CMK (cell line): ENCODE results near the gene SULT1C2.

Source experiments
- DNase-seq: peaks from one replicate; pipeline ENCODE4 v3.0.0-alpha.2; 2010; ENCODE audit warnings: low read depth

The SULT1C2 gene

DNA sequence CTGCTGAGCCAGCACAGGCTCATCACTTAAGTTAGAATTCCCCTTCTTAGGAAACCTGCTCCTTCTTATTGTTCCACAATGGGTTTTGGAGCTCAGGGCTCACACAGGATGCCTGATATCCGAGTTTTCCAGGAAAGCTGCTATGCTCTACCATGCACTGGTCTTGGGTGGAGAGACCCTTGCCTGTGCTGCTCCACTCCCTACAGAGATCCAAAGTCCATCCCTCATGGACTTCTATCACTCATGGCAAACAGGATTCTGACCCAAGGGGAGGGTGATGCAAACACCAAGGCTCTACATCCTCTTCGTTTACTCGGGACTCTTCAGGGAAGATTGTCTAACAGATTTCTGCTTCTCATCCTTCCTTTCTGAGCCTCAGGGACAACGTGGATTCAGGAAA lies 5.2 kb downstream of the SULT1C2 start:
- no peak for DNase-seq

DNA sequence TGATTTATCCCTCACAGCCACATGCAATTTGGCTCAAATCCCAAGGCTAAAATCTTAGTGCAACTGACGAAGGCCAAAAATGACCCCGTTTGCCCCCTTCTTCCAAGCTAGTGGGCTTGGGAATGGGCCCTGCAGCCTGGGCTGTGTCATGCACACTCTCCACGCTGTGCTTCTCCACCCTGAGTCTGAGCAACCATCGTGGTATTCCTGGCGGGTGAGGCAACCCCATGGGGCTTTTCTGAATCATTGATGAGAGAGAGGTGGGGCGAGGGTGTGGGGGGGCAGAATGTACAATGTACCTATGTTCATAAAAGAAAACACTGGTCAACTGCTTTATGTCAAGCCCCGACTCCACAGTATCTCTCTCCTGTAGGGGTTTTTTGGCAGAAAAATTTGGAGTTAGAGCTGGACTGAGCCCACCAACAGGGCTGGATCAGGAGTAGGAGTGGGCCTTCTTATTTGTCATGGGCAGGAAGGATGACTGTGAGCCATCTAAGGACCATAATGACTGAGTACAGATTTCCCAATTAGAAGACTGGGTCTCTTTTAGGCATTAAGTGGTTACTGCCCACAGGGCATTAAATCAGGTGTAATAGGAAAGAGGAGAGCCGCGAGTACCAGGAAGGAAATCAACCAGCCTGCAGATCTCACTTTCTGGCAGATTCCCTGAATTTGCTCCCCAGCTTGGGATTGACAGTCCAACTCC lies 8.9 kb downstream of the SULT1C2 start:
- DNase-seq: no peak

DNA sequence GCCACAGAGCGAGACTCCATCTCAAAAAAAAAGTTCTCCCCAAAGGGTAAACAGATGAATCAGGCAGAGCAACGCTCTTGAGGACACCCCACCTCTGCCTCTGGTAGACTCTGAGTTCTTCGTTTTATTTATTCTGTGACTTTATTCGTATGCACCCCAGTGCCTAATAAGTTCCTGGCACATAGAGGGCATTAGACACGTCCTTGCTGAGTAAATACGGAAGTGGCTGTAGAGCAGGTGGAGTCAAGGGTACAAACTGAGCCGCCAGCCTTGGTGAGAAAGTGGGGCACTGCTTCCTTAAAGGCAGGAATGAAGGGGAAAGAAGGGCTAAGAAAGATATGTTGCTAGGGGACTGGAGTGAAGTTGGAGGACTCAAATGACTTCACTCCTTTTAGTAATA lies 12.9 kb downstream of the SULT1C2 start:
- DNase-seq: no peak

DNA sequence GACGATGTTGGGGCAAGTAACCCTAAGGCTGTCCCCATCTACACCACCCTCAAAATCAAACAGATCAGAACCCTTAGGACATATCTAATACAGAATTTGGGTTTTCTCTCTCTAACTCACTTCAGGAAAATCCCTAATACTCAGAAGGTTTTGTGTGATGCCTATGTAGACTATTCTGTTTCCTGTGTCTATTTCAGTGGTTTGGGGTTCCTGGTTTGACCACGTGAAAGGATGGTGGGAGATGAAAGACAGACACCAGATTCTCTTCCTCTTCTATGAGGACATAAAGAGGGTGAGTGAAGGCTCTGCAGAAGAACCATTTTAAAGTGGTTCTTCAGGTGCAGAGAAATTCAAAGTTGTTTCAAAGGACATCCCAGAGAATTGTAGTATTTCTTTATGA lies 16.3 kb downstream of the SULT1C2 start:
- no peak for DNase-seq

DNA sequence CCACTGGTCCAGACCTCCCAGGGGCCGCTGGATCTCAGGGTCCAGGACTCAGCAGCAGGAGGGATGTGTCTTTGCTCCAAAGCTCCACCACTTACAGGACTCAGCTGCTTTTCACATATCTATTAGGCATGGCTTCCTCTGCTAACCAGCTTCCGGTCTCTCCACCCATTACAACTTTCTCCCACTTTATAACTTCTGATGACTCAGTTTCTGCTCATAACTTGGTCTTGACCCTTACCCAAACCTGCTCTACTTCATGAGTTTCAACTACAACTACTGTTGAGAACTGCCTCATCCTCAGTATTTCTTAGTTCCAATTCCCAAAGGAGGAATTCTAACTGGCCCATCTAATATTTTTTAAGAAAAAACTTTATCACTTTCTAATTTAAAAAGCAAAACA lies 17.2 kb downstream of the SULT1C2 start:
- DNase-seq: no peak

DNA sequence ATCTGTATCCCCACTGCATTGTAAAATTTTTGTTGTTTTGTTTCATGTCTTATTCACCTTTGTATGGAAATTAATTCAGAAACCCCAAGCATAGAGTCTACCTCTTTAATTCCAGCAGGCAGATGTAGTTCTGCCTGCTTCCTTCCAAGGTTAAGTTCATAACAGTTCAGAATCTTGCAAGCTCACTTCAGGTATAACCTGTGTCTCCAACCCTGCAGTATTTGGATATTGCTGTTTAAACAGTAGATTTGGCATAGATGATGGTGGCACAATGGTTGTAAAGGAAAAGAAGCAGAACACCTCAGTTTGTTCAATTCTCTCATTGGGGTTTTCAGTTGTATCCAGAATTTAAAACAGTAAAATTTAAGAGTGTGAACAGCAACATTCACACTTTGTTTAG lies 21.2 kb downstream of the SULT1C2 start:
- no peak for DNase-seq

DNA sequence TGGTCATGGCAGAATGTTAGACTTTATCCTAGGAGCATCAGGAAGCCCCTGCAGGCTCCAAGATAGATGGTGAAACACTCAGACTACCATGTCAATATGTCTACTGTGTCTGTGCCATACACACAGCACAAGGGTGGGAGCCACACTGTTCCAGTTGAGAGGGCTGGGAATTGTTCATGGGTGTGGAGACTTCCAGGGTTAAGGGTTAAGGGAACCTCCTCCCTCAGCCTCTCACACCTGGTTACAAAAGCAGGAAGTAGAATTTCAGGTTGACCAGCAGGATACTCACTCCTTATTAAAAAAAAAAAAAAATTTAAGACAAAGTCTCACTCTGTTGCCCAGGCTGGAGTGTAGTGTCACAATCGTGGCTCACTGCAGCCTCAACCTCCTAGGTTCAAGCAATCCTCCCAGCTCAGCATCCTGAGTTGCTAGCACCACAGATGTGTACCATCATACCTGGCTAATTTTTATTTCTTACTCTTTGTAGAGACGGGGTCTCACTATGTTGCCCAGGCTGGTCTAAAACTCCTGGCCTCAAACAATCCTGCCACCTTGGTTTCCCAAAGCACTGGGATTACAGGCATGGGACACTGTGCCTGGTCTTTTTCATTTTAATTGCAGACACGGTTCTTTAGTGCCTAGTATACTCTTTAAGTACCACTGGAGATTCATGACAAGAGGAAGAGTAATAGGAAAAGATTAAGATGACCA lies 26.0 kb downstream of the SULT1C2 start:
- no peak for DNase-seq

DNA sequence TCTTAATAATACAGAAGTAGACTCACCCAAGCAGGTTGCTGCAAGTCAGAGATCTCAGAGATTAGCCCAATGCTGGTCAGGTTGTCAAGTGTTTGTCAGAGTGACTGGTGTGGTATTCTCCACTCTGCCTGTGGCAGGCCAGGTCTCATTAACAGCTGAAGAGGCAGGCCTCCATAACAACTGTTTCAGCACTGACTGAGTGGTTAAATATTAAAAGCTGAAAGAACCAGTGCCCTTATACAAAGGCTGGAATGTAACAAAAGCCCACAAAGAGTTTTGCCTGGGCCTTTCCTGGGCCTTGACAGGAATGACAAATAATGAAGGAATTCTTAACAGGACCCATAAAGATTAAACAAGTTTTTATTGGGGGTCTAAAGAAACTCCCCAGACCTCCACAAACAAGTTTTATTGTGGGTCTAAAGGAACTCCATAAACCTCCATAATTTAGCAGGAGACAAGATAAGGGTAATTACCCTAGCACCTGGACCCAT lies 26.8 kb downstream of the SULT1C2 start:
- DNase-seq: no peak

DNA sequence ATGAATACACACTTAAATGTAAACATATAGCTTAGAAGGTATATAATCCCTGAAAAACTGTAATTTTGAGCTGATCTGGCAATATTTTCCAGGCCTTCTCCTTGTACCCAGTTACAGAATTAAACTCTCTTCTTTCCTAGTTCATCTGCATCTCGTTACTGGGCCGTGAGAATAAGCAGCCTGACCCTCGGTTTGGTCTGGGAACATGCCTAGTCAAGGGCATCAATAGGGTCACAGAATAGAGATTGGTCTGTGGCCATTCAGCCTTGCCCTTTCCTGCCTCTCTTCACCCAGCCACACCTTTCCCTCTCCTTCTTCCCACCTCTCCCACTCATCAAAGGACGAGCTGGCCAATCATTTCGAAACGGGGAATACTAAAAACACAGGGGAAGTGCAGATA lies 27.3 kb downstream of the SULT1C2 start:
- no peak for DNase-seq

DNA sequence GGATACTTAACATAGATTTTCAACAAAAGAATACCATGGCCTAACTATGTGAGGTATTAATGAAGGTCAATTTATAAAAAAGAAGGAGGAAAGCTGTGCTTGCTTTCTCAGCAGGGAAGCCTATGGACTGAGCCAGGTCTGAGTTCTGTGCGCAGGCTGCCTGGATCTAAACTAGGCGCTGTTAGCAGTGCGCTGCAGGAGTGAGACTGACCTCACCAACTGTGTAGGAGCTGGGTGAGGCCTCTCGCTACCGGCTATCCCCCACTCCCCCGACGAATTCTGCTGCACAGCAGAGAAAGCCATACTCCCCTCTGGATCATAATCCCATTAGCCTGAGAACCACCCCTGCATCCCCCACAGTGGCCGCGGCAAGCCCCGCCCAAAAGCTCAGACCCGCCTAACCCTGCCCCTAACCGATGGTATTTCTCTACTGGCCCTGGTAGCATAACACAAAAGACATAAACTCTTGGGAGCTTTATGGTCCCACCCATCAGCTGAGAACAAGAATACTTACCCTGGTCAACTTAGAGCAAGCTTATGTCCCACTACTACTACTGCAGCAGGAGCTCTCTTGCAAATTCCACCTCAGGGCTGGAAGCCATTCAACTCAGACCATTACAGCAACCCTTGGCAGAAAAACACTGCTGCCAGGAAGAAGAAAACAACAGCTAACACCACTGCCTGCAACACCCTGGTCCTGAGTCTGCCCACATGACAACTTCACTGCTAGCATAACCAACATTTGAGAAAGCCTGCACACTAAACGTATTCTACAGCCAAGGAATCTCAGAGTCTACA lies 28.0 kb downstream of the SULT1C2 start:
- DNase-seq: no peak

DNA sequence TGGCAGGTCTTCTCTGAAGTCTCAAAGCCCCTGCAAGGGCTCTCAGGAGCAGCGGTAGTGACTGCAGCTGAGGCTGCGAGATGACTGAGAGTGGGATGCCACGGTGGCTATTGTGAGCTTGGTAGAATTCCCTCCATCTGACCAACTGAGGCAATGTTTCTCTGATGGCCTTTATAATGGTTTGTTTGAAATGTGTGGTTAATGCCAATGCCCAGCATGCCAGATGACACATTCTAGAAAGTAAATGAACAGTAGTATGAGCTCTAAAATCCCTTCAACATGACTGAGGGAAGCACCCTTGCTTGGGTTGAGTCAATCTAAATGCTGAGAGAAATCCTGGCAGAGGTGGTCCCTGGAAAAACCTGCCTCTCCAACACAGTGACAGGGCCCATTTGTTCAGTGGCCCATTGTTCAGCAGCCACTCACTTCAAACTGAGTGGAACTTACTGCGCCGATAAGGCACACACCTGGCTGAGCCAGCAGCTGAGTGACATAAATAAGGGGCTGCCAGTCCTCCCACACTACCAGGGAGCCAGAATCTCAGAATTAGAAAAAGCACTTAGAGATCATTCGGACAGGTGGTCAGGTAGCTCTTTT lies 31.7 kb downstream of the SULT1C2 start:
- DNase-seq: no peak

DNA sequence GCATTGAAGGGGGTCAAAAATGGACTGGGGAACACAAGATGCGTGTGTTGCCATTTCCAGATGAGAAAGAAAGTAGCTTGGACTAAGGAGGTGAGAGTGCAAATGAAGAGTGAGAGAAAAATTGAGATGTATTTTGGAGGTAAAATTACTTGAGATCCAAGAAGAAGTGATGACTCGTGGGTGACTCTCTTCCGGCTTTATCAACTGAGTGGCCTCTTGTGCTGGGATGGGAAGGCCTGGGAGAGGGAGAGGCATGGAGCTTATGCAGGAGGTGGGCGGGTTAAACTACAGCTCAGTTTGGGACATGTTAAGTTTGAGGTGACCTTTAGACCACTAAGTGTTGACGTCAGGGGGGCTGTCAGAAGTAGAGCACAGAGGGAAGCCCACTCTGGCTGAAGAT lies 34.9 kb downstream of the SULT1C2 start:
- DNase-seq: no peak

DNA sequence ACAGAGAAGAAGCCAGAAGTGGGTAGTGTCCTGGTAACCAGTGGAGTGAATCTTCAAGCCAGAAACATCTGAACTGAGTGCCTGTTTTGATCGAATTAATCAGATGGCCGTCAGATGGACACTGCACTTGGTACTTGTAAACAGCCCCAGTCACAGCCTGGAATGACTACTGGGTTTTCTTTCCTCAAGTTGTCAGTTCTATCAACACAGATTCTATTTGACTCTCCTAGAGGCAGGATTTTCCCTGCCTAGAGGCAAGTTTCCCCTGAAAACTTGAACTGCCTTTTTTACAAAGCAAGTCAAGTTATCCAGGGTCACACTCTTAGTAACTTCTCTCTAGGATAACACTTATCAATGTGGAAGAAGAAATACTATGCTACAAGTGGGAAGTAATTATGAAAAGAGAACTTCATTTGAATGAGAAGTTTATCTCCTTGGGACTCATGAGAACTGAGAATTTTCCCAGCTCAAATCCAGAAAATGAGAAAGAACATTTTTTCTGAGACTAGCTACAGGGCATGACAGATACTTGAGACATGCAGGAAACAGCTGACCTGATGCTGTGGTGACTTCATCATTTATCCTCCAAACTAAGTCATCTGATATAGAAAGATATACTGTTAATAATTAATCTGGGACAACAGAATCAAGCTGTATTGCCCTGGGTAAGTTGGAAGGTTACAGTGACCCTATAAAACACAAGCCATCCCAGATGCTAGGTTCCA lies 36.0 kb downstream of the SULT1C2 start:
- DNase-seq: no peak

DNA sequence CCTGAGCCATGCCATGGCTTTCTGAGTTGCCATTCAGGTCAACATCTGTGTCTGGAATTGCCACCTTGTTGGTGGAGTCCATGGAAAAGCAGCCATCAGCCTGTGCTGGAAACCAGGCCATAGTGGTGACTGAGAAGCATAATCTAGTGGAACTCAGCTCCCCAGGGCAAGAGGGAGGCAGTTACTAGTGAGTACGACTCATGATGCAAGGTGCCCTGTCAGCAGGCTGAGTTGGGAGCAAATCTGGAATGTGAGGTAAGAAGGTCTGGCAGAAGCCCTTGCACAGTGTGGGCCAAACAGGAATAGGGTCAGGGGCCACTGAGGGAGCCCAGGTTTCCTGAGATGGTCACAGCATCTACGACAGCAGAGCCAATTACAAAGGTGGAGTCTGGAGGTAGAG lies 37.1 kb downstream of the SULT1C2 start:
- DNase-seq: no peak

DNA sequence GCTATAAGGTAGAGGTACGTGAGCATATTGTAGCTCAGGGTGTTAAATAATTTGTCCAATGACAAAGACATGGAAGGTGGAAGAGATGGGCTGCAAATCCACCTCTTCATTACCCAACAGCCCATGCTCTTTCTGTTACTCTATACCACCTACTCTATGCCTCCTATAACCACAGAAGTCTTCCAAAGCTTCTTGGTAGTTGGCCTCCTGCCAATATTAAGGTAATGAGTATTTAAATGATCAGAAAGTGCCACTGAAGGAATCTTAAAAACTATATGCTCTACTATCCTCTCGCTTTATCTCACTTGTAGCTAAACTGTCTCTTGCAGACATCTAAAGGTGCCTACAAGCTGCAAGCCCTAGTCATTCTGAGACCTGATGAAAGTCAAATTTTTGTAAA lies 41.1 kb downstream of the SULT1C2 start:
- DNase-seq: no peak

DNA sequence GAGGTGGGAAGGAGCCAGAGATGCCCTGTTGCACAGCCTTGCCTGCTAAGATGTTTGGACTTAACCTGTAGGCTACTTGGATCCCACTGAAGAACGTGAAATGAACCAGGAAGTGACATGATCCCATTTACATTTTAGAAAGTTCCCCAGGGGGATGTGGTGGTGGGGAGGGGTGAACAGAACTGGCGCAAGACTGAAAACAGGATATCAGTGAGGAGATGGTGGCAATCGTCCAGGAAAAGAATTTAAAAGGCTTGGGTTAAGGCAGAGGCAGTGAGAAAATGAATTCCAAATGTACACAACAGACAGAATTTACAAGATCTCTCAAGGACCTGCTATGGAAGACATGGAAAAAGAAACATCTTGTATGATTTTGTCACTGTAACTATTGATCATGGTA lies 42.3 kb downstream of the SULT1C2 start:
- no peak for DNase-seq

DNA sequence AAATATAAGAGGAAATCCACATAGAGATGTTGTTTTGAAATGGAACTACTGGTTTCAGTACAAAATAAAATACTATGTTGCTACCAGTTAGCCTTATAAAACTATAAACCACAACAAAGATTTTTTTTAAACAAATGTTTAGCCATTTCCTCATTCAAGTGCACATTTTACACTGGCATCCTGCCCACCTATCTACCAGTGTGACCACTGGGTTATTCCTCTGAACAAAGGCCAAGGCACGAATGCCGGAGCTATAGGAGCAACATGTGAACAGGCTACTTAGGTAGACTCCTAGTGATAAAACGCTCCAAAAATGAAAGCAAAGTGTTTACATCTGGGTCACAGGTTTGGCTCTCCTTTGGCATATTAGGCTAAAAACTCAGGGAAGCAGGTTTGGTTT lies 57.3 kb downstream of the SULT1C2 start:
- no peak for DNase-seq

DNA sequence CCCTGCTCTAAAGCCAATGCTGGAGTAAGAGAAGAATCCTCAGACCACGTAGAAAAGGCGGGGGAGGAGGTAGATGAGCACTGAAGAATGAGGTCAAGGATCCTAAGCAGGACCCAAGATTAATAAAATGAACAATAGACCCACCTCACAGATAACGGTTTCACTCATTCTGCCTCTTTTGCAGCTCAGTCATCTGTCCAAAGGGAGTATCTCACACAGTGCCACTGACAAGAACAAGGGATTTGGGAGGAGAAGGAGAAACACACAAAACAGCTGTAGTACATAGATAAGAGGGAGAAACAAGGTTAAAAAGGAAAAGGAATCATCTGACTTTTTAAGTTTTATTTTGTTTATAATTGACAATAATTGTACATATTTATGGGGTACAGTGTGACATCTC lies 58.1 kb downstream of the SULT1C2 start:
- no peak for DNase-seq

DNA sequence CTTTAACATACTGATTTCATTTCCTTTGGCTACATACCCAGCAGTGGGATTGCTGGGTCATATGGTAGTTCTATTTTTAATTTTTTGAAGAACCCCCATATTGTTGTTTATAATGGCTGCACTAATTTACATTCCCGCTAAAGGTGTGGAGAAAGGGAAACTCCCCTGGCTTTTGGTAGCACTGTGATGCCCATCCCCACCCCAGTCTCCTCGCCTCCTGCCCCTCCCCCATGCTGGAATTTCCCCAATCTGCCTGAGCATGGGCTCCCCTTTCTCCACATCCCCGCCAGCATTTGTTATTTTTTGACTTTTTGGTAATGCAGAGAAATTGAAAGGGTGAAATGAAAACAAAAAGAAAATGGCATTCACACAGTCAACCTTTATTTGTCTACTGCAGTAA lies 59.1 kb downstream of the SULT1C2 start:
- DNase-seq: no peak

DNA sequence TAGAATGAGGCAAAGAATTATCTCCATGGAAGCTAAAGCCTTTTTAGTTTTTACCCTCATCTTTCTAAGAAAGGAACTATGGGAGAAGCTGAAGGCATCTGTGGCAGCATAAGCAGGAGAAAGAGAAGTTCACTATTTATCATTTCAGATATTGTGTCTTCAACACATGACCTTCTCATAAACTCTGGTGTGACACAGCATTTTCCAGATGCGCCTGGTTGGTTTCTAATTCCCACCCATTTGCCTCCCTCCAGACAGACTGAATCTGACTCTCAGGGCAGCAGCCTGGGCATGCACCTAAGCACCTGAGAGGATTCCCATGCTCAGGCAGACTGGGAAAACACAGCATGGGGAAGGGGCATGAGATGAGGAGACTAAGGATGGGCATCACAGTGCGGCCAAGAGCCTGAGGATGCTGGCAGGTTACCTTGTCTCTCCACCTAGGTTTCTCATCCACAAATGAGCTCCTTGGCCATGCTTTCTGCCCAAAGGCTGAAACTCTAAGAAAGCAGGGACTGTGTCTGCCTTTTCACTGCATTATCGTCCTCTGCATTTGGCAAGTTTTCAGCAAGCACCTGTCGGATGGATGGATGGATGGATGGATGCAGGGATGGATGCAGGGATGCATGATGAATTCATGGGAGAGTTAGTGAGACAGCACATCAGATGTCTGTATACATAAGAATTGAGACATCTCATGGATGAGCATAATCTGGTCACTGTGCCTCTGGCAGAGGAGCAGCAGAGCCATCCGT lies 60.3 kb downstream of the SULT1C2 start:
- DNase-seq: no peak

DNA sequence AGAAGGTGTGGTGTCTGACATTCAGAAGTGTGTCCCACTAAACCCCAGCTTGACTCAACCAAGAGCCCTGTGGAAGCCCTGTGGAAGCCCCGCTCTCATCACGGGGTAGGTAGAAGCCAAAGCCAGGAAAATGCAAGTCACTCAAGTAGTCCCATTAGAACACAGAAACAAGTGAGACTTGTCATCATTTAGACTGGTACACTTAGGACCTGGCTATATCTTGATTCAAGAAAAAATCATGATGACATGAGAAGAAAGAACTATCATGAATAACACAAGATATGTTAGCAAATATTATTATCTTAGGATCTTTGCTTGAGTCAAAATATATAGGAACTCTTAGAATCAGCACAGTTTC lies 60.9 kb downstream of the SULT1C2 start:
- DNase-seq: no peak
